Measurements from ENCODE around the gene COG5. TPM values are rescaled to one million over a fixed set of nuclear protein-coding genes. Genes with fewer than 3 reads are reported as not detected.

COG5 gene
- total and polyA plus RNA-seq, 10 of the 15 experiments (the other 5 are each of a cell fraction or from before 2014, with no cell fraction given), result 5.5 to 27.9 (median 15.6) TPM

GRCh38 chr7:107207459-107207858, 356.3 kb downstream of the COG5 start:
- Histone ChIP-seq H3K4me3 (no peak overlapping the region), H2AFZ (ENCODE audit: control insufficient read depth, low read depth, low read length) (no peak overlapping the region), H3K79me2 (ENCODE audit: control insufficient read depth, insufficient read depth, low read length) (no peaks in the 10 kb centered on the region), H3K9ac (ENCODE audit: control insufficient read depth, insufficient read depth, low read length) (no peak overlapping the region), H3K27me3 (replicated peaks in 1 of 2; ENCODE audit: control insufficient read depth in 2 of 2, insufficient read depth in 2 of 2, low read length in 1 of 2) (no peaks in the 10 kb centered on the region), H3K4me2 (ENCODE audit: control insufficient read depth, insufficient read depth) (no peak overlapping the region), H3K36me3 (ENCODE audit: control insufficient read depth in 2 of 2, insufficient read depth in 2 of 2, low read length in 1 of 2) (peaks cover 2 to 10% of the 10 kb centered on the region in 2 experiments; a peak in 3 of 4 replicates), H3K27ac (ENCODE audit: control insufficient read depth, insufficient read depth) (no peak overlapping the region), H4K20me1 (ENCODE audit: control insufficient read depth, insufficient read depth) (no peaks in the 10 kb centered on the region), H3K4me1 (ENCODE audit: control insufficient read depth, insufficient read depth, low read length) (no peaks in the 10 kb centered on the region), H3K9me3 (replicated peaks; ENCODE audit: control insufficient read depth, insufficient read depth, low read length) (no peaks in the 10 kb centered on the region)
- ATAC-seq, result no peak
- TF ChIP-seq PBX3 (IDR thresholded peaks at IDR 0.05; ENCODE audit: insufficient replicate concordance, low read depth, low read length), result no peak
- TF ChIP-seq NBN (IDR thresholded peaks at IDR 0.05), result no peak
- no peak for TF ChIP-seq IKZF1 (conservative IDR thresholded peaks at IDR 0.05)
- TF ChIP-seq MTA3 (IDR thresholded peaks at IDR 0.05; ENCODE audit: borderline replicate concordance, low read length), result no peak
- TF ChIP-seq PML (IDR thresholded peaks at IDR 0.05; ENCODE audit: low read length), result no peak
- TF ChIP-seq CREM (IDR thresholded peaks at IDR 0.05; ENCODE audit: low read depth), result no peak
- no peak for TF ChIP-seq FOXM1 (IDR thresholded peaks at IDR 0.05; ENCODE audit: low read depth, low read length)
- TF ChIP-seq MEF2A (IDR thresholded peaks at IDR 0.05; ENCODE audit: insufficient read depth, low read depth, low read length), result no peak
- TF ChIP-seq BCL3 (IDR thresholded peaks at IDR 0.05; ENCODE audit: borderline replicate concordance, insufficient read depth, low read depth, low read length, poor library complexity, severe bottlenecking), result no peak
- no peak for TF ChIP-seq MEF2B (IDR thresholded peaks at IDR 0.05; ENCODE audit: partially characterized antibody, poor library complexity, severe bottlenecking)
- no peak for TF ChIP-seq MAX (IDR thresholded peaks at IDR 0.05; ENCODE audit: low read depth, low read length)
- TF ChIP-seq ZBTB11 (CRISPR knock-in tag; IDR thresholded peaks at IDR 0.05), result no peak
- TF ChIP-seq TCF12 (IDR thresholded peaks at IDR 0.05; ENCODE audit: low read depth, low read length), result no peak
- no peak for TF ChIP-seq YY1 (IDR thresholded peaks at IDR 0.05; ENCODE audit: low read depth, low read length)
- no peak for TF ChIP-seq HCFC1 (IDR thresholded peaks at IDR 0.05; ENCODE audit: low read length)
- BruUV-seq (replicated peaks), result no TSS peak
- ChIA-PET SMC1A (ENCODE audit: uncharacterized antibody, unreplicated experiment) (interaction anchor here (1.5 kb wide), 1 partner anchor 25 kb away, joined by 3 read pairs; no protein-coding TSS in a partner anchor), POLR2A (no interaction called here), RAD21 (ENCODE audit: unreplicated experiment) (interaction anchor here (1.2 kb wide), 1 partner anchor 39 kb away, joined by 3 read pairs; the partner anchor contains the start of gene HBP1), CTCF (no interaction called here)
- in situ Hi-C loops (cut with MboI), result loop anchor here (10.0 kb wide), 1 partner anchor 517 kb away; no protein-coding TSS in a partner anchor
- no peak for DNase-seq (ENCODE audit: low read depth, low spot score)
- 95% methylated on average over 5 of the region's 5 CpGs for WGBS (ENCODE audit: insufficient coverage, insufficient replicate concordance, low lambda C conversion rate, missing lambda C conversion rate)
- no peak for FAIRE-seq
- intact Hi-C loops (cut with micrococcal nuclease; ENCODE audit: unreplicated experiment), result no loop called here
